Activated T-cell treated with anti-CD3 and anti-CD28 coated beads, Interleukin-2, amount 50 U/mL, for 4 hours (primary cell): Measurements from ENCODE around the gene SLC25A28. TPM values are rescaled to one million over a fixed set of nuclear protein-coding genes. Genes with fewer than 3 reads are reported as not detected.

Experiments used
- ATAC-seq, 2 donors: fragments of 200-7000 bp; cut with Tn5 transposase; one replicate each; pipeline ENCODE4 v1.10.0; 2021
- DNase-seq: peaks from one replicate; pipeline ENCODE4 v3.0.0-alpha.2; 2020
- H3K27me3 Mint-ChIP-seq: one replicate; pipeline ENCODE4 v1.8.0; 2021; ENCODE audit warnings: low read depth, mixed read lengths
- H3K36me3 Mint-ChIP-seq: one replicate; pipeline ENCODE4 v1.8.0; 2022; ENCODE audit warnings: mixed read lengths; ENCODE audit not compliant: insufficient read depth
- H3K4me1 Mint-ChIP-seq: one replicate; pipeline ENCODE4 v1.8.0; 2021; ENCODE audit warnings: low read depth, mixed read lengths
- H3K4me3 Mint-ChIP-seq: one replicate; pipeline ENCODE4 v1.8.0; 2021; ENCODE audit warnings: mild to moderate bottlenecking, moderate library complexity, mixed read lengths
- H3K9me3 Mint-ChIP-seq: one replicate; pipeline ENCODE4 v1.8.0; 2021; ENCODE audit warnings: mixed read lengths
- total RNA-seq, 3 donors: library from RNA; stranded (reverse); gene quantifications; one replicate each; pipeline ENCODE4 v1.2.1, GENCODE V29; 2021

The SLC25A28 gene
- 10 to 100 TPM; 58.8 to 65.3 (median 64.7) TPM for total RNA-seq

GRCh38 chr10:99619851-99620710, at the start of gene SLC25A28:
TSS of gene SLC25A28 (minus strand) at chr10:99620439. CDS start at chr10:99620335, 104 bp downstream.
- Mint-ChIP-seq H3K9me3 (no peaks in the 10 kb centered on the region), H3K36me3 (peaks cover 10% of the 10 kb centered on the region), H3K4me3 (peak within 1 kb of the TSS; percentile 89), H3K4me1 (peaks cover 52% of the 10 kb centered on the region), H3K27me3 (no peaks in the 10 kb centered on the region)
- DNase-seq (peak; percentile 89), ATAC-seq (peak; percentile 79 to 82)

- H3K4me1 Mint-ChIP-seq, result no peaks in the 10 kb centered on the region
- H3K4me3 Mint-ChIP-seq, result no peak overlapping the region
- ATAC-seq (no peak), DNase-seq (no peak)
- H3K9me3 Mint-ChIP-seq, result no peaks in the 10 kb centered on the region
- H3K36me3 Mint-ChIP-seq, result peaks cover 16% of the 10 kb centered on the region
- H3K27me3 Mint-ChIP-seq, result no peaks in the 10 kb centered on the region
Measured at GRCh38 chr10:99667108-99667751, 47.0 kb upstream of the SLC25A28 start.

GRCh38 chr10:99665304-99665703, 45.1 kb upstream of the SLC25A28 start:
- no peak for DNase-seq
- no peak overlapping the region for H3K4me3 Mint-ChIP-seq
- no peaks in the 10 kb centered on the region for H3K27me3 Mint-ChIP-seq
- ATAC-seq, result no peak
- peaks cover 5% of the 10 kb centered on the region for H3K4me1 Mint-ChIP-seq
- H3K9me3 Mint-ChIP-seq, result no peaks in the 10 kb centered on the region
- H3K36me3 Mint-ChIP-seq, result peaks cover 16% of the 10 kb centered on the region

- no peak overlapping the region for H3K4me3 Mint-ChIP-seq
- no peaks in the 10 kb centered on the region for H3K9me3 Mint-ChIP-seq
- ATAC-seq, result no peak
- no peak for DNase-seq
- H3K36me3 Mint-ChIP-seq, result peaks cover 11% of the 10 kb centered on the region
- H3K27me3 Mint-ChIP-seq, result peaks cover 2% of the 10 kb centered on the region
- H3K4me1 Mint-ChIP-seq, result peaks cover 23% of the 10 kb centered on the region
Measured at GRCh38 chr10:99661377-99661763, 41.1 kb upstream of the SLC25A28 start.

GRCh38 chr10:99660662-99661376, 40.6 kb upstream of the SLC25A28 start:
- Mint-ChIP-seq H3K27me3 (peaks cover 7% of the 10 kb centered on the region), H3K4me1 (peaks cover 23% of the 10 kb centered on the region), H3K36me3 (peaks cover 10% of the 10 kb centered on the region), H3K9me3 (no peaks in the 10 kb centered on the region), H3K4me3 (no peak overlapping the region)
- DNase-seq (no peak), ATAC-seq (no peak)

GRCh38 chr10:99659868-99660366, 39.7 kb upstream of the SLC25A28 start:
- ATAC-seq, result no peak

GRCh38 chr10:99659031-99659867, 39.0 kb upstream of the SLC25A28 start, which contains the start of gene ENTPD7:
TSS of gene ENTPD7 (plus strand) at chr10:99659509. CDS start at chr10:99659957, 448 bp downstream.
- Mint-ChIP-seq H3K9me3 (no peaks in the 10 kb centered on the region), H3K4me3 (peak within 1 kb of the TSS; percentile 87), H3K36me3 (peaks cover 4% of the 10 kb centered on the region), H3K27me3 (peaks cover 12% of the 10 kb centered on the region), H3K4me1 (peaks cover 23% of the 10 kb centered on the region)
- peak; percentile 82 for DNase-seq
- ATAC-seq, result peak; percentile 99

More at GRCh38 chr10:99659868-99660366, 39.7 kb upstream of the SLC25A28 start:
- no peaks in the 10 kb centered on the region for H3K9me3 Mint-ChIP-seq
- no peak for DNase-seq
- H3K4me1 Mint-ChIP-seq, result peaks cover 23% of the 10 kb centered on the region
- peaks cover 4% of the 10 kb centered on the region for H3K36me3 Mint-ChIP-seq
- H3K4me3 Mint-ChIP-seq, result peak overlapping the region; percentile 87
- H3K27me3 Mint-ChIP-seq, result peaks cover 11% of the 10 kb centered on the region

- Mint-ChIP-seq H3K36me3 (peaks cover 1% of the 10 kb centered on the region), H3K27me3 (peaks cover 13% of the 10 kb centered on the region), H3K9me3 (no peaks in the 10 kb centered on the region), H3K4me3 (peak overlapping the region; percentile 87), H3K4me1 (peaks cover 23% of the 10 kb centered on the region)
- peak; percentile 4 to 10 for ATAC-seq
- peak; percentile 54 for DNase-seq
Measured at GRCh38 chr10:99658622-99659030, 38.4 kb upstream of the SLC25A28 start.

GRCh38 chr10:99656199-99657064, 36.2 kb upstream of the SLC25A28 start:
- no peaks in the 10 kb centered on the region for H3K36me3 Mint-ChIP-seq
- H3K4me3 Mint-ChIP-seq, result no peak overlapping the region
- H3K4me1 Mint-ChIP-seq, result peaks cover 20% of the 10 kb centered on the region
- no peaks in the 10 kb centered on the region for H3K9me3 Mint-ChIP-seq
- peaks cover 25% of the 10 kb centered on the region for H3K27me3 Mint-ChIP-seq
- no peak for ATAC-seq
- no peak for DNase-seq

GRCh38 chr10:99654390-99655175, 34.3 kb upstream of the SLC25A28 start:
- Mint-ChIP-seq H3K36me3 (no peaks in the 10 kb centered on the region), H3K27me3 (peaks cover 41% of the 10 kb centered on the region), H3K4me3 (no peak overlapping the region), H3K9me3 (no peaks in the 10 kb centered on the region), H3K4me1 (peaks cover 10% of the 10 kb centered on the region)
- DNase-seq, result no peak
- ATAC-seq, result no peak

- no peak for ATAC-seq
- Mint-ChIP-seq H3K4me1 (no peaks in the 10 kb centered on the region), H3K36me3 (no peaks in the 10 kb centered on the region), H3K9me3 (no peaks in the 10 kb centered on the region), H3K4me3 (no peak overlapping the region), H3K27me3 (peaks cover 50% of the 10 kb centered on the region)
- no peak for DNase-seq
Measured at GRCh38 chr10:99652800-99653390, 32.7 kb upstream of the SLC25A28 start.

- DNase-seq (no peak), ATAC-seq (no peak)
- no peaks in the 10 kb centered on the region for H3K4me1 Mint-ChIP-seq
- H3K4me3 Mint-ChIP-seq, result no peak overlapping the region
- no peaks in the 10 kb centered on the region for H3K36me3 Mint-ChIP-seq
- peaks cover 62% of the 10 kb centered on the region for H3K27me3 Mint-ChIP-seq
- H3K9me3 Mint-ChIP-seq, result no peaks in the 10 kb centered on the region
Measured at GRCh38 chr10:99648717-99649116, 28.5 kb upstream of the SLC25A28 start.
